Measurements from ENCODE around the gene CMIP.

DNA sequence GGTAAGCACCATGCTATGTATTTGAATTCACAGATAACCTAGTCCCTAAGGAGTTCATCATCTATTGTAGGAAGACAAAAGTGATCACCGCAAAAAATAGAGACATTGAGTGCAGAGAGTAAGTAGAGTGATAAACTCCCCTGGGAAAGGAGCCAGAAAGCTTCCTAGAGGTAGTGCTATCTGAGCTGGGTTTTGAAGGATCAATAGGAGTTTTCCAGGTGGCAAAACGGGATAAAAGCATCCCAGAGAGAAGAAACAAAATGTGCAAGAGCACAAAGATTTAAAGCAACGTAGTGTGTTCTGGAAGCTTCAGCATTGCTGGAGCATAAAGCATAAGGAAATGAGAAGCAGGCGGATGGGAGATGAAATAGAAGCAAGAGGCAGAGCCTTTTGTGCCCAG lies 213.8 kb downstream of the CMIP start:
- TF ChIP-seq CTCF (IDR thresholded peaks at IDR 0.05) (no peak), POLR2A (IDR thresholded peaks at IDR 0.05) (no peak)
